Gastrocnemius medialis (tissue), 4 donors: ENCODE measurements around the gene CFHR3. TPM values are rescaled to one million over a fixed set of nuclear protein-coding genes. Genes with fewer than 3 reads are reported as not detected.

ENCODE experiments used
- ATAC-seq, 2 donors: fragments of 150-250 bp; one replicate each; pipeline ENCODE4 v1.9.1; 2016
- DNase-seq, 2 donors: peaks; one replicate each; pipeline ENCODE4 v3.0.0-alpha.2; 2019
- H3K27ac ChIP-seq, 4 donors: fragments of 200-600 bp; sonication (generic); 1 replicate in 1 of 4; 2 replicates in 3 of 4; pipeline ENCODE4 v1.5.1; 2016 to 2018; ENCODE audit warnings: mild to moderate bottlenecking in 2 of 4, moderate library complexity in 1 of 4
- H3K27me3 ChIP-seq, 3 donors: fragments of 200-600 bp; sonication (generic) in 2 of 3; 1 replicate in 1 of 3; 2 replicates in 2 of 3; pipeline versions ENCODE4 v1.5.1 to v1.6.0; 2016 to 2019; ENCODE audit warnings: mild to moderate bottlenecking in 1 of 3, moderate library complexity in 1 of 3
- H3K36me3 ChIP-seq, 2 donors: fragments of 200-600 bp; sonication (generic) in 1 of 2; one replicate each; pipeline ENCODE4 v1.5.1; 2017 to 2018
- H3K4me1 ChIP-seq, 2 donors: fragments of 200-600 bp; sonication (generic) in 1 of 2; one replicate each; pipeline ENCODE4 v1.5.1; 2016 to 2017; ENCODE audit warnings: mild to moderate bottlenecking in 2 of 2
- H3K4me3 ChIP-seq, 4 donors: fragments of 200-600 bp; sonication (generic) in 3 of 4; 1 replicate in 1 of 4; 2 replicates in 3 of 4; pipeline ENCODE4 v1.5.1; 2016 to 2019; ENCODE audit warnings: mild to moderate bottlenecking in 2 of 4
- H3K9me3 ChIP-seq, 3 donors: fragments of 200-600 bp; sonication (generic) in 2 of 3; 1 replicate in 1 of 3; 2 replicates in 2 of 3; pipeline ENCODE4 v1.5.1; 2016 to 2019
- CTCF ChIP-seq, 5 experiments: fragments of 450-650 bp in 3 of 5; fragments of 200-600 bp in 2 of 5; sonication (generic) in 2 of 5; IDR thresholded peaks in 4 of 5; conservative IDR thresholded peaks in 1 of 5; 1 replicate in 4 of 5; 2 replicates in 1 of 5; pipeline ENCODE4 v1.5.1; 2016 to 2019; ENCODE audit warnings: antibody characterized with exemption in 5 of 5, mild to moderate bottlenecking in 3 of 5, moderate library complexity in 3 of 5
- POLR2A ChIP-seq, 2 donors: fragments of 450-650 bp; IDR thresholded peaks; one replicate each; pipeline ENCODE4 v1.6.1; 2017; ENCODE audit warnings: antibody characterized with exemption in 2 of 2, mild to moderate bottlenecking in 2 of 2, moderate library complexity in 2 of 2
- in situ Hi-C, 4 donors: fragments of 200-750 bp; cut with MboI; loops; one replicate each; pipeline versions ENCODE4 v1.15.0 to v1.8.0; 2017; ENCODE audit warnings: low sequenced_read_pairs in 4 of 4
- intact Hi-C: fragments of 100-400 bp; cut with DNase I; formaldehyde crosslinking; loops from one replicate; pipeline ENCODE4 v1.15.1; 2023; ENCODE audit warnings: low total_unique reads
- total RNA-seq, 4 donors: library from RNA; depleted of rRNA; stranded (reverse); fragments of >200 nt; gene quantifications; one replicate each; pipeline versions ENCODE4 v1.1.0 to v1.2.3, GENCODE V29; 2016

CFHR3 gene
- total RNA-seq = 1 to 10 TPM in 1 of 4 donors, under 1 TPM in 1, not detected in 2; 0.49 to 1.5 TPM

GRCh38 chr1:196774603-196775002 is at the start of gene CFHR3:
CFHR3 (plus strand) TSS chr1:196774840; CDS start chr1:196774887, 47 bp downstream.
- intact Hi-C loops = no loop called here

DNA sequence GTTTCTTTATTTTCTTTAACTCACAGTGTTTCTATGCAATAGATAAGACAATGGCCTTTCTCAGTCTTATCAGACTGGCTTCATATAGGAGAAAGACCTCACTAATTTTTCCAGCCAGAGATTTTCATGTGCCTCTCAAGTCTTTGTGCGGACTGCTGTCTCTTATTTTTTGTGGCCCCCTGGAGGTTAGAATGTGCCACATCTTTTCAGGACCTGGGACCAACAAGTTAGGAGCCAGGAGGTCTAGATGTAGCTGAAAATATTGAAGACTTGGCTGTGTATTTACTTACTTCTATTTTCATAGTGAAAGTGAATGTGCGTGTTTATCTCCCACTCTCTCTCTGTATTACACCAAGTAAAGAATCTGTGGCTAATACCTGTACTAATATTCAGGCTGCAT is 42.1 kb upstream of the CFHR3 start:
- H3K36me3 ChIP-seq = no peaks in the 10 kb centered on the region
- intact Hi-C loops (no loop called here), in situ Hi-C loops (no loop called here)
- H3K4me3 ChIP-seq = no peak overlapping the region
- H3K9me3 ChIP-seq = no peaks in the 10 kb centered on the region
- no peak for ATAC-seq
- no peaks in the 10 kb centered on the region for H3K4me1 ChIP-seq
- H3K27me3 ChIP-seq = no peaks in the 10 kb centered on the region
- no peak for TF ChIP-seq POLR2A (IDR thresholded peaks at IDR 0.05)
- TF ChIP-seq CTCF (IDR thresholded peaks at IDR 0.05 in 4 of 5, conservative IDR thresholded peaks at IDR 0.05 in 1 of 5) = no peak
- no peak overlapping the region for H3K27ac ChIP-seq
- no peak for DNase-seq

More at GRCh38 chr1:196774603-196775002, at the start of gene CFHR3:
- H3K27ac ChIP-seq = no peak within 1 kb of the TSS
- ATAC-seq (no peak), DNase-seq (no peak)
- H3K36me3 ChIP-seq = no peaks in the 10 kb centered on the region
- H3K27me3 ChIP-seq = no peaks in the 10 kb centered on the region
- H3K4me3 ChIP-seq = no peak within 1 kb of the TSS
- H3K4me1 ChIP-seq = no peaks in the 10 kb centered on the region
- in situ Hi-C loops = no loop called here
- no peaks in the 10 kb centered on the region for H3K9me3 ChIP-seq
- TF ChIP-seq CTCF (IDR thresholded peaks at IDR 0.05 in 4 of 5, conservative IDR thresholded peaks at IDR 0.05 in 1 of 5) = no peak
- TF ChIP-seq POLR2A (IDR thresholded peaks at IDR 0.05) = no peak

DNA sequence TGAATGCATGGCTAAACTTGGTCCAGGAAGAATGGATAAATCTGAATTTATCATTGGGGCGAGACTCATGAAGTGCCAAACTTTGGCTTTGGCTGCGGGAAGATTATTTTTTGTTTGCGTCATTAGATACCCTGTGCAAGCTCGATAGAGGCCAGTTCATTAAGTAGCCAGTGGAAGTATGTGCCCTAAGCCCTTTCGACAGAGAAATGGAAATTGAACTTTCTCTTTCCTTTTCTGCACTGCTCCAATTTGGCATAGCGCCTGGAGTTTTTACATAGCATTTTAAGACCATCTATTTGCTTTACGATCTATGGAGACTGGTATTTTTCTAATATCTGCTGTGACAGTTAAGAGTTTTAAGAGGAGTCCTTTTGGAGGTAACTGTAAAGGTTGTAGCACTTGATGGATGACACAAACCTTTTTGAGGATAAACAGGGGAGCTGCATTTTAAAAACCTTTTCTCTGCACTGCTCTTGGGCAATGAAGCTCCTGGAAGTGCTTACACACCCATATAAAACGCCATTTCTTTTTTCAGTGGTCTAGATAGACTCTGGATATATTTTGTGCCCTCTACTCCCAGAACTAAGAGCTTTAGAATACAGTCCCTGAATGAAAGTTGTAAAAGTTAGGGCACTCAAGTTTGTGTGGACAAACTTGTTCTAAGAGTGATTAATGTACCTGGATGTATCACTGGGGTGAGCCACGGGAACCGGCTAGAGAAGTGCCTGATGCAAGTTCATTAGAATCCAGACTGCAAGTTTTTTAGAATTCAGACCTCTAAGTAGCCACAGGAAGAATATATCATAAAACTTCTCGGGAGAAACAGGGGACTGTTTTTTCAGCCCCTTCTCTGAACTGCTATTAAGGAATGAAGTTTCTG is 41.3 kb upstream of the CFHR3 start:
- Histone ChIP-seq H3K36me3 (no peaks in the 10 kb centered on the region), H3K9me3 (no peaks in the 10 kb centered on the region), H3K27ac (no peak overlapping the region), H3K27me3 (no peaks in the 10 kb centered on the region), H3K4me1 (no peaks in the 10 kb centered on the region), H3K4me3 (no peak overlapping the region)
- no peak for ATAC-seq
- in situ Hi-C loops (no loop called here), intact Hi-C loops (no loop called here)
- DNase-seq = no peak
- TF ChIP-seq CTCF (IDR thresholded peaks at IDR 0.05 in 4 of 5, conservative IDR thresholded peaks at IDR 0.05 in 1 of 5) (no peak), POLR2A (IDR thresholded peaks at IDR 0.05) (no peak)

DNA sequence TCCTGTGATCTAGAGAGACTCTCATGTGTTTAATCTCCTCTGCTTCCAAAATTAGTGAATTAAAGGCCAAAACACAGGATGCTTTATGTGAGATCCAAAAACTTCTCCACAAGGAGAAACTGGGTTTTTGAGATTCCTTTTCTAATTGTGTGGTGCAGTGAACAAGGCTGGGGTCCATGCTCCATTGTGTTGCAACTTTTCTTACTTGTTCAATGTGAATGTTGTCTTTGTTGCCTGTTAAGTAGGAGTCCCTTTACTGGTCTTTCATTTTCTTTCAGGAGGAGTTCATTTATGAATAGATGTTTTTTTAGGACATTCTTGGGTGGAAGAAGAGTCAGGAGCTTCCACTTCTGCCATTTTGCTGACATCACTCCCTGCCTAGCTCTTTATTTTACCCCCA is 40.6 kb upstream of the CFHR3 start:
- no peak overlapping the region for H3K4me3 ChIP-seq
- H3K4me1 ChIP-seq = no peaks in the 10 kb centered on the region
- in situ Hi-C loops (no loop called here), intact Hi-C loops (no loop called here)
- no peaks in the 10 kb centered on the region for H3K27me3 ChIP-seq
- TF ChIP-seq CTCF (IDR thresholded peaks at IDR 0.05 in 4 of 5, conservative IDR thresholded peaks at IDR 0.05 in 1 of 5) (no peak), POLR2A (IDR thresholded peaks at IDR 0.05) (no peak)
- ATAC-seq (no peak), DNase-seq (no peak)
- no peaks in the 10 kb centered on the region for H3K36me3 ChIP-seq
- no peak overlapping the region for H3K27ac ChIP-seq
- no peaks in the 10 kb centered on the region for H3K9me3 ChIP-seq
